Measurements from ENCODE around the gene CRTC1. TPM values are rescaled to one million over a fixed set of nuclear protein-coding genes. Genes with fewer than 3 reads are reported as not detected.
A peak's percentile ranks its signal among the peaks of the same experiment; 100 is the strongest.

CRTC1 gene
- total RNA-seq, 4 donors from 2014 or later = 2.8 to 6.5 (median 5.6) TPM

DNA sequence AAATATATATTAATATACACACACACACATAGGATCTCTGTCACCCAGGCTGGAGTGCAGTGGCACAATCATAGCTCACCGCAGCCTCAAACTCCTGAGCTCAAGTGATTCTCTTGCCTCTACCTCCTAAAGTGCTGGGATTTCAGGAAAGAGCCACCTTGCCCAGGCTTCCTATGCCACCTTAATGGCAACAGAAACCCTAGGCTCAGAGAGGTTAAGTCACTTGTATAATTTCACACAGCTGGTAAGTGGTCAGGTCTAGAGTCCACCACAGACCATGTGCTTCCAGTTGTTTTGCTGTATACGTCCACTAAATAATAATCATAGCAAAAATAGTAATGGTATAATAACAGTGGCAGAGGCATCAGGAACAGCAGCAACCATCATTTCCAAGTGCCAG lies 147.0 kb downstream of the CRTC1 start:
- TF ChIP-seq, protein P1, sequence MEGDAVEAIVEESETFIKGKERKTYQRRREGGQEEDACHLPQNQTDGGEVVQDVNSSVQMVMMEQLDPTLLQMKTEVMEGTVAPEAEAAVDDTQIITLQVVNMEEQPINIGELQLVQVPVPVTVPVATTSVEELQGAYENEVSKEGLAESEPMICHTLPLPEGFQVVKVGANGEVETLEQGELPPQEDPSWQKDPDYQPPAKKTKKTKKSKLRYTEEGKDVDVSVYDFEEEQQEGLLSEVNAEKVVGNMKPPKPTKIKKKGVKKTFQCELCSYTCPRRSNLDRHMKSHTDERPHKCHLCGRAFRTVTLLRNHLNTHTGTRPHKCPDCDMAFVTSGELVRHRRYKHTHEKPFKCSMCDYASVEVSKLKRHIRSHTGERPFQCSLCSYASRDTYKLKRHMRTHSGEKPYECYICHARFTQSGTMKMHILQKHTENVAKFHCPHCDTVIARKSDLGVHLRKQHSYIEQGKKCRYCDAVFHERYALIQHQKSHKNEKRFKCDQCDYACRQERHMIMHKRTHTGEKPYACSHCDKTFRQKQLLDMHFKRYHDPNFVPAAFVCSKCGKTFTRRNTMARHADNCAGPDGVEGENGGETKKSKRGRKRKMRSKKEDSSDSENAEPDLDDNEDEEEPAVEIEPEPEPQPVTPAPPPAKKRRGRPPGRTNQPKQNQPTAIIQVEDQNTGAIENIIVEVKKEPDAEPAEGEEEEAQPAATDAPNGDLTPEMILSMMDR (IDR thresholded peaks at IDR 0.05) = no peak

GRCh38 chr19:18831524-18832305 lies 148.2 kb downstream of the CRTC1 start, which contains the start of gene UPF1:
Gene UPF1, plus strand, starts transcription at chr19:18831959. Its CDS starts 251 bp downstream, at chr19:18832210.
- peak; percentile 55 for DNase-seq (ENCODE audit: low spot score)
- TF ChIP-seq, protein P1 (IDR thresholded peaks at IDR 0.05) = no peak
- peak; percentile 89 for ATAC-seq (ENCODE audit: low FRiP score)

More for the DNA sequence above, 147.0 kb downstream of the CRTC1 start:
- ATAC-seq (ENCODE audit: low FRiP score) (no peak), DNase-seq (ENCODE audit: low spot score) (no peak)

Other genes starting within 250 kb of the CRTC1 start
- gene ISYNA1, start 245.5 kb upstream of the CRTC1 start, total RNA-seq = 10 to 100 TPM; 20.0 to 36.7 (median 29.8) TPM
- 10 to 100 TPM; 18.1 to 43.1 (median 24.8) TPM for gene ELL, start 161.6 kb upstream of the CRTC1 start, total RNA-seq
- gene FKBP8, start 140.1 kb upstream of the CRTC1 start, total RNA-seq = 100 to 1,000 TPM; 193 to 275 (median 236) TPM
- 100 to 1,000 TPM in 3 of 4 donors, 10 to 100 TPM in 1; 96.9 to 140 (median 102) TPM for gene KXD1, start 125.8 kb upstream of the CRTC1 start, total RNA-seq
- gene UBA52, start 111.8 kb upstream of the CRTC1 start, total RNA-seq = 100 to 1,000 TPM; 600 to 891 (median 689) TPM
- gene REX1BD, start 94.9 kb upstream of the CRTC1 start, total RNA-seq = 100 to 1,000 TPM in 2 of 4 donors, 10 to 100 TPM in 2; 79.5 to 127 (median 101) TPM
- 100 to 1,000 TPM in 1 of 4 donors, 10 to 100 TPM in 1, 1 to 10 TPM in 2; 6.3 to 115 (median 10.9) TPM for gene CRLF1, start 76.9 kb upstream of the CRTC1 start, total RNA-seq
- gene TMEM59L, start 70.8 kb upstream of the CRTC1 start, total RNA-seq = under 1 TPM in 2 of 4 donors, not detected in 2; 0.28 to 0.79 TPM
- gene KLHL26, start 46.7 kb upstream of the CRTC1 start, total RNA-seq = 10 to 100 TPM in 3 of 4 donors, 1 to 10 TPM in 1; 6.3 to 17.8 (median 11.6) TPM
- 1 to 10 TPM; 1.1 to 1.9 (median 1.3) TPM for gene COMP, start 107.6 kb downstream of the CRTC1 start, total RNA-seq
- gene UPF1, start 148.3 kb downstream of the CRTC1 start, total RNA-seq = 100 to 1,000 TPM in 2 of 4 donors, 10 to 100 TPM in 2; 67.3 to 113 (median 96.0) TPM
- gene CERS1, start 212.5 kb downstream of the CRTC1 start, total RNA-seq = under 1 TPM in 2 of 4 donors, not detected in 2; 0.19 to 0.24 TPM
- gene COPE, start 235.7 kb downstream of the CRTC1 start, total RNA-seq = 100 to 1,000 TPM; 158 to 202 (median 169) TPM
- 10 to 100 TPM; 29.8 to 73.9 (median 36.6) TPM for gene DDX49, start 236.0 kb downstream of the CRTC1 start, total RNA-seq

Measured in omental fat pad (tissue), 4 donors.